Stimulated activated naive B cell treated with anti-CD40 and anti-IgM and Interleukin-4, amounts not matched to agents 10 μg/mL and 1 μg/mL and 100 μg/mL, for 72 hours (primary cell): Measurements from ENCODE around the gene EIF4EBP2.

Source experiments
- ATAC-seq, 2 donors: fragments of 150-1000 bp; cut with Tn5 transposase; replicated peaks; 2 replicates each; pipeline ENCODE4 v1.10.0; 2021; ENCODE audit warnings: moderate library complexity in 1 of 2
- DNase-seq: peaks from one replicate; pipeline ENCODE4 v3.0.0; 2021
- H3K27ac Mint-ChIP-seq: one replicate; pipeline ENCODE4 v1.8.0; 2022; ENCODE audit warnings: mild to moderate bottlenecking, mixed read lengths
- H3K27me3 Mint-ChIP-seq, 2 donors: one replicate each; pipeline ENCODE4 v1.8.0; 2022; ENCODE audit warnings: mixed read lengths in 2 of 2
- H3K36me3 Mint-ChIP-seq, 2 donors: one replicate each; pipeline ENCODE4 v1.8.0; 2022; ENCODE audit warnings: mixed read lengths in 2 of 2, mild to moderate bottlenecking in 1 of 2
- H3K4me1 Mint-ChIP-seq, 2 donors: one replicate each; pipeline ENCODE4 v1.8.0; 2022; ENCODE audit warnings: mixed read lengths in 2 of 2, mild to moderate bottlenecking in 1 of 2
- H3K4me3 Mint-ChIP-seq, 2 donors: one replicate each; pipeline ENCODE4 v1.8.0; 2022; ENCODE audit warnings: mild to moderate bottlenecking in 2 of 2, mixed read lengths in 2 of 2, moderate library complexity in 1 of 2
- H3K9me3 Mint-ChIP-seq, 2 donors: one replicate each; pipeline ENCODE4 v1.8.0; 2022; ENCODE audit warnings: mixed read lengths in 2 of 2, mild to moderate bottlenecking in 1 of 2

EIF4EBP2 gene, protein sequence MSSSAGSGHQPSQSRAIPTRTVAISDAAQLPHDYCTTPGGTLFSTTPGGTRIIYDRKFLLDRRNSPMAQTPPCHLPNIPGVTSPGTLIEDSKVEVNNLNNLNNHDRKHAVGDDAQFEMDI

DNA sequence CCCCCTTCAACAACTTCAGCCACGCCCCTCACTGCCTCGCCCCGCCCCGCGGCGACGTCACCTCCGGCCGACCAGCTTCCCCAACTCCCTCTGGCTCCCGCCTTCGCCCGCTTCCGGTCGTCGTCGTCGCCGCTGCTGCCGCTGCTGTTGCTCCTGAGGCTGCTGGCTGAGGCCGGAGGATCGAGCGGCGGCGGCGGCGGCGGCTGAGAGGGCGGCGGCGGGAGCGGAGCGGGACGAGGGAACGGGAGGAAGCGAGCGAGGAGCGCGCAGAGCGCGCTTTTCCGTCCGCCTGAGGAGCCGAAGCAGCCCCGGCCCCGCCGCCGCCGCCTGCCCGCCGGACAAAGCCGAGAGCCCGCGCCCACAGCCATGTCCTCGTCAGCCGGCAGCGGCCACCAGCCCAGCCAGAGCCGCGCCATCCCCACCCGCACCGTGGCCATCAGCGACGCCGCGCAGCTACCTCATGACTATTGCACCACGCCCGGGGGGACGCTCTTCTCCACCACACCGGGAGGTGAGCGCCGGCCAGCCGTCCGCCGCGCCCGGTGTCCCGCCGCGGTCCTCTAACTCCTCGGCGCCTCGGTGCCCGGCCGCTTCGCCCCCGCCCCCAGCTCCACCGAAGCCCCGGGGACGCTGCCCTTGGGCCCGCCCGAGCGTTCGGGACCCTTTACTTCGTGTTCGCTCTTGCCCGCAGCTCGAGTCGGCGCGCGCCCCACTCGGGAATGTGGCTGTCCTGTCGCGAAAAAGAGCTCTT lies at the start of gene EIF4EBP2:
Gene EIF4EBP2, plus strand, starts transcription at position 110 of the 751 bp plus-strand sequence. Its CDS starts 257 bp downstream, at position 367.
- peaks cover 3 to 15% of the 10 kb centered on the region in 2 donors for H3K36me3 Mint-ChIP-seq
- peaks cover 19 to 34% of the 10 kb centered on the region in 2 donors for H3K4me1 Mint-ChIP-seq
- peak within 1 kb of the TSS; percentile 94 for H3K27ac Mint-ChIP-seq
- H3K9me3 Mint-ChIP-seq = no peaks in the 10 kb centered on the region
- no peaks in the 10 kb centered on the region for H3K27me3 Mint-ChIP-seq
- H3K4me3 Mint-ChIP-seq = peak within 1 kb of the TSS; percentile 95
- DNase-seq = peak; percentile 95
- ATAC-seq = peak; percentile 96 to 98

DNA sequence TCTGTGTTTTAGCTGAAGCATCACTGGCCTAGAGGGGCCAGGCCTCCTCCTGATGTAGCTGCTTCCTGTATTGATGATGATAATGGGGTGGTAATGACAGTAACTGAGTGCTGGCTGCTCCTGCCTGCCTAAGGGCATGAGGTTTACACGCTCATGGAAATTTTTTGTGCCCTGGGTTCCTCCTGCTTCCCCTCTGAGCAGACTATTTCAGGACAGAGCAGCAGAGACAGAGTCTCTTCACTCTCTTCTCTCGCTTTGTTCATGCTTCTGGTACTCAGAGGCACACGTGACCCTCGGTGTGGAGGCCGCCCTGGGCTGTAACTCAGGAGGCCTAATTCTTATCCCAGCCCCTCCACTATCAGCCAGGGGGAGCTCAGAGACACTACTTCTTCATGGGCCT lies 49.4 kb upstream of the EIF4EBP2 start:
- peak overlapping the region; percentile 97 for H3K27ac Mint-ChIP-seq
- H3K36me3 Mint-ChIP-seq = no peaks in the 10 kb centered on the region
- H3K4me3 Mint-ChIP-seq = peak overlapping the region; percentile 73 to 82
- H3K9me3 Mint-ChIP-seq = no peaks in the 10 kb centered on the region
- H3K27me3 Mint-ChIP-seq = peaks cover 2 to 8% of the 10 kb centered on the region in 2 donors
- no peak for DNase-seq
- peak; percentile 2 to 24 for ATAC-seq
- peaks cover 24 to 37% of the 10 kb centered on the region in 2 donors for H3K4me1 Mint-ChIP-seq

- Mint-ChIP-seq H3K36me3 (no peaks in the 10 kb centered on the region), H3K27me3 (peaks cover 4 to 14% of the 10 kb centered on the region in 2 donors), H3K4me1 (peaks cover 25 to 37% of the 10 kb centered on the region in 2 donors), H3K4me3 (peak overlapping the region; percentile 73 to 82), H3K9me3 (no peaks in the 10 kb centered on the region), H3K27ac (peak overlapping the region; percentile 97)
- peak; percentile 90 to 93 for ATAC-seq
- peak; percentile 64 for DNase-seq
Observed at GRCh38 chr10:70355051-70356021, 48.6 kb upstream of the EIF4EBP2 start.

DNA sequence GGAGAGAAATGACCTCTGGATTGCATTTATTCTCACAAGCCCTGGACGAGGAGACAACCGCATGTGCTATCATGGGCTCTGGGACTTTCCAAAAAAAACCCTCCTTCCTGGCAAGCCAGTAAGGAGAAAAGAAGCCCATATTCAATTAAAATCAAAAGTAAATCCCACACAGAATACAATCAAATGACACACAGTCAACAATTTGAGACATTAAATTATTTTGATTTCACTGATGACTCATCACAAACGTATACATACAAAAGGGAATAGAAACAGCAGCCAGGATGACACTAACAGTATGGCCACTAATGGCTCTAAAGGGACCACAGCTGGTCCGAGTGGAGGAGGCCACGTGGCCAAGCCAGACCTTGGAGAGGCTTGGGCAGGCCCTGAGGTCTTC lies 46.4 kb upstream of the EIF4EBP2 start:
- no peak overlapping the region for H3K4me3 Mint-ChIP-seq
- peak in 1 of 2 donors; percentile 15 for ATAC-seq

DNA sequence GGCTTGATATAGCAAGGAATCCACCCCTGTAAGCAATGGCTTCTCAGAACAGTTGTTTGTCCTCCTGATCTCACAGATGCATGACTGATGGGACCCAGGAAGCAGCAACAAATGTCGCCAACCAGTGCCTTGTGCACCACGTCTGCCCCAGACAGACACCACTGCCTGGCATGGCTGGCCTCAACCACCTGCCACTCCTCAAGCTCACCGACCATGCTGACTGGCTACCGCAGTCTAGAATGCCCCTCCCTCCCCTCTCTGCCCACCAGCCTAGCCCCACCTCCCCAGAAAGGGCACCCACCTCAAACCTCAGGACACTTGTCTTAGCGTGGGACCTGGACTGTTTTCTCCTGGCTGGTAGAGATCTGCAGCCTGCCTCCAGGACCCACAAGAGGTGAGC lies 45.5 kb upstream of the EIF4EBP2 start:
- Mint-ChIP-seq H3K36me3 (no peaks in the 10 kb centered on the region), H3K27me3 (peaks cover 4 to 18% of the 10 kb centered on the region in 2 donors), H3K27ac (no peak overlapping the region), H3K4me3 (no peak overlapping the region), H3K9me3 (no peaks in the 10 kb centered on the region), H3K4me1 (peaks cover 35 to 49% of the 10 kb centered on the region in 2 donors)
- DNase-seq = no peak
- no peak for ATAC-seq

More for the DNA sequence above, 46.4 kb upstream of the EIF4EBP2 start:
- Mint-ChIP-seq H3K27ac (peak overlapping the region; percentile 66), H3K27me3 (peaks cover 4 to 18% of the 10 kb centered on the region in 2 donors), H3K9me3 (no peaks in the 10 kb centered on the region), H3K36me3 (no peaks in the 10 kb centered on the region), H3K4me1 (peaks cover 34 to 46% of the 10 kb centered on the region in 2 donors)
- no peak for DNase-seq

DNA sequence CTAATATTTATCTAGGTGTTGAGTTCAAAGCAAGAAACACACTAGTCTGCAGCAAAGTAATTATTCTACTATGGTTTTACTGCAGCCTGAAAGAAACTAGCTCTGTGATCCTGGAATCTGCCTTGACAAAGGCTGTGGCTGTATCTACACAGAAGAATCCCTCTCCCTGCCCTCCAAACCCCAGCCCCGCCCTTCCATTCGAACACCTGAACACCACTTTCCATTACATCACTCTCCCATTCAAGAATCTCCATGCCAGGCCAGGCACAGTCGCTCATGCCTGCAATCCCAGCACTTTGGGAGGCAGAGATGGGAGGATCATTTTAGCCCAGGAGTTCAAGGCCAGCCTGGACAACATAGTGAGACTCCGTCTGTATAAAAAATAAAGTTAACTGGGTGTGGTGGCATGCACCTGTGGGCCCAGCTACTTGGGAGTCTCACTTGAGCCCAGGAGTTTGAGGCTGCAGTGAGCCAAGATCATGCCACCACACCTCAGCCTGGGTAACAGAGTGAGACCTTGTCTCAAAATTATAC lies 44.9 kb upstream of the EIF4EBP2 start:
- no peak for DNase-seq
- Mint-ChIP-seq H3K9me3 (no peaks in the 10 kb centered on the region), H3K36me3 (no peaks in the 10 kb centered on the region), H3K4me1 (peaks cover 37 to 51% of the 10 kb centered on the region in 2 donors), H3K27me3 (peaks cover 4 to 18% of the 10 kb centered on the region in 2 donors), H3K27ac (no peak overlapping the region), H3K4me3 (no peak overlapping the region)
- ATAC-seq = no peak

- Mint-ChIP-seq H3K27me3 (peaks cover 4 to 18% of the 10 kb centered on the region in 2 donors), H3K4me1 (peaks cover 37 to 51% of the 10 kb centered on the region in 2 donors), H3K27ac (no peak overlapping the region), H3K36me3 (no peaks in the 10 kb centered on the region), H3K4me3 (no peak overlapping the region), H3K9me3 (no peaks in the 10 kb centered on the region)
- no peak for ATAC-seq
- DNase-seq = no peak
Observed at GRCh38 chr10:70360215-70360614, 43.7 kb upstream of the EIF4EBP2 start.

- Mint-ChIP-seq H3K27ac (peak overlapping the region; percentile 75), H3K36me3 (no peaks in the 10 kb centered on the region), H3K27me3 (peaks cover 4 to 18% of the 10 kb centered on the region in 2 donors), H3K4me3 (no peak overlapping the region), H3K9me3 (no peaks in the 10 kb centered on the region), H3K4me1 (peaks cover 27 to 40% of the 10 kb centered on the region in 2 donors)
- DNase-seq (peak; percentile 40), ATAC-seq (peak; percentile 79 to 83)
Observed at GRCh38 chr10:70362328-70362727, 41.6 kb upstream of the EIF4EBP2 start.

DNA sequence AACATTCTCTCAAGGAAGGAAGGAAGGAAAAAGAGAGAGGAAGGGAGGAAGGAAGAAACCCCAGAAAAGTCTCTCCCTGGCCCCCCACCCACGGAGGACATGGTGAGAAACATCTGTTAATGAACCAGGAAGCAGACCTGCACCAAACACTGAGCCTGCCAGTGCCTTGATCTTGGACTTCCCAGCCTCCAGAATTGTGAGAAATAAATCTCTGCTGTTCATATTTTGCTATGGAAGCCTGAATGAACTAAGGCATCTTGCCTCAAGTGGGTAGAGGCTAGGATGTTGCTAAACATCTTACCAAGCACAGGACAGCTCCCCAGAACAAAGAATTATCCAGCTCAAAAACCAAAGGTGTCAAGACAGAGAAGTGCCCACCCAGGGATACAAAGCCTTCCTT lies 40.7 kb upstream of the EIF4EBP2 start:
- Mint-ChIP-seq H3K4me1 (peaks cover 21 to 30% of the 10 kb centered on the region in 2 donors), H3K4me3 (no peak overlapping the region), H3K36me3 (no peaks in the 10 kb centered on the region), H3K9me3 (no peaks in the 10 kb centered on the region), H3K27me3 (peaks cover 4 to 18% of the 10 kb centered on the region in 2 donors), H3K27ac (no peak overlapping the region)
- no peak for ATAC-seq
- DNase-seq = no peak

DNA sequence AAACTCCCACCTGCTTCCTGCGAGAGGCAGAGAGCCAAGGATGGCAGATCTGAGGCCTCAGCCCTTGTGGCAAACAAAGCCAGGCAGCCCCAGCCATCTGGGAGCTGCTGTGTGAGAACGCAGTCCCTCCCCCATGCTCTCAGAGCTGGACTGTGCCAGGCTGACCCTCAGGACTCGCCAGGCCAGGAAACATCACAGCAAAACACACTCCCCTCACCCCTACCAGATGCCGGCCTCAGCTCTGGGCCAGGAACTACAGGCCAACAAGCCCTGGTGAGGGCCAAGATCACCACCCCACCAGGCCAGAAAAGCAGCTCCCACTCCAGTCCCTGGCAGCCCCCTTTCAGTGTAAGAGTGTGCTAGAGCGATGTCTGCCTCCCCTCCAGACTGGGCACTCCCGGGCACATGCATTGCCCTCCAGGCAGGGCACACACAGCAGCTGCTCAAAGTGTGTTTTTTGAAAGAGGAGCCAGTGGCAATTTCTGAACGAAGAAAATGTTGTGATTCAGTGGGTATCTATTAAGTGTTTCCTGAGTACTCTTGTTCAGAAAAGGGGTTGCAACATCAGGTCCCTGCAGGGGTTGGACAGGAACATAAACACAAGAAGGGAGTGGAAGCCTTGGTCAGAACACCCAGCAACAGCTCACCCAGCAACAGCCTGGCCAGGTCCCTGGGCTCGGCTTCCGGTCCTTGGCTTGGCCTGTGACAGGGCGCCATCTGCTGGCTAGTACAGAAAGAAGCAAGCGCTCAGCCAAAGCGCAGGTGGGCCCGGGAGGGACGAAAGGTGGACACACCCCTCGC lies 39.8 kb upstream of the EIF4EBP2 start:
- DNase-seq (peak; percentile 80), ATAC-seq (peak; percentile 88 to 90)
- Mint-ChIP-seq H3K4me1 (peaks cover 20 to 23% of the 10 kb centered on the region in 2 donors), H3K27me3 (peaks cover 4 to 14% of the 10 kb centered on the region in 2 donors), H3K36me3 (no peaks in the 10 kb centered on the region), H3K27ac (no peak overlapping the region), H3K9me3 (no peaks in the 10 kb centered on the region), H3K4me3 (no peak overlapping the region)

- Mint-ChIP-seq H3K4me3 (no peak overlapping the region), H3K9me3 (no peaks in the 10 kb centered on the region), H3K27me3 (peaks cover under 1 to 8% of the 10 kb centered on the region in 2 donors), H3K27ac (no peak overlapping the region), H3K36me3 (no peaks in the 10 kb centered on the region), H3K4me1 (peaks cover 20 to 23% of the 10 kb centered on the region in 2 donors)
- no peak for DNase-seq
- ATAC-seq = peak in 1 of 2 donors; percentile 6
Observed at GRCh38 chr10:70364772-70365091, 39.2 kb upstream of the EIF4EBP2 start.

GRCh38 chr10:70367195-70367796 lies 36.6 kb upstream of the EIF4EBP2 start:
- Mint-ChIP-seq H3K27ac (no peak overlapping the region), H3K9me3 (no peaks in the 10 kb centered on the region), H3K4me1 (peaks cover 13 to 17% of the 10 kb centered on the region in 2 donors), H3K27me3 (no peaks in the 10 kb centered on the region), H3K36me3 (no peaks in the 10 kb centered on the region), H3K4me3 (no peak overlapping the region)
- ATAC-seq (no peak), DNase-seq (no peak)
